ENCODE data around the gene KCND2.

The KCND2 gene

DNA sequence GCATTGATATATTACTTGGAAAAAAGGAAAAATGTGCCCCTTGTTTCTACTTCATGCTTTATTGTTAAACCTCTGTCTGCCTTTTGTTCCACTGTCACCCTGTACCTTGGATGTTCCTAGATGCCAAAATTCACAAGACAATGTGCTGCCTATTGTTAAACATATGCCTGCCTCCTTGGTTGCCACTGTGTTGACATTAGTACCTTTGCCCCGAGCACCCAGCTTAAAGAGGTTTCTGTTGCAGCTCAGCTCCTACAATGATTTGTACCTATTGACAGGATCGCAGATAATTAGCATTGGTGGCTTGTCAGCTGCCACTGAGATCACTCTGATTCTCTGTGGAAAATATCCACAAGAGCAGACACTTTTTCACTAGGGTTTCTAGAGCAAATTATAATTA is 188.0 kb downstream of the KCND2 start:
- no peak overlapping the region for H3K4me3 ChIP-seq (ENCODE audit: low read depth, low read length)
- TF ChIP-seq, protein P1, sequence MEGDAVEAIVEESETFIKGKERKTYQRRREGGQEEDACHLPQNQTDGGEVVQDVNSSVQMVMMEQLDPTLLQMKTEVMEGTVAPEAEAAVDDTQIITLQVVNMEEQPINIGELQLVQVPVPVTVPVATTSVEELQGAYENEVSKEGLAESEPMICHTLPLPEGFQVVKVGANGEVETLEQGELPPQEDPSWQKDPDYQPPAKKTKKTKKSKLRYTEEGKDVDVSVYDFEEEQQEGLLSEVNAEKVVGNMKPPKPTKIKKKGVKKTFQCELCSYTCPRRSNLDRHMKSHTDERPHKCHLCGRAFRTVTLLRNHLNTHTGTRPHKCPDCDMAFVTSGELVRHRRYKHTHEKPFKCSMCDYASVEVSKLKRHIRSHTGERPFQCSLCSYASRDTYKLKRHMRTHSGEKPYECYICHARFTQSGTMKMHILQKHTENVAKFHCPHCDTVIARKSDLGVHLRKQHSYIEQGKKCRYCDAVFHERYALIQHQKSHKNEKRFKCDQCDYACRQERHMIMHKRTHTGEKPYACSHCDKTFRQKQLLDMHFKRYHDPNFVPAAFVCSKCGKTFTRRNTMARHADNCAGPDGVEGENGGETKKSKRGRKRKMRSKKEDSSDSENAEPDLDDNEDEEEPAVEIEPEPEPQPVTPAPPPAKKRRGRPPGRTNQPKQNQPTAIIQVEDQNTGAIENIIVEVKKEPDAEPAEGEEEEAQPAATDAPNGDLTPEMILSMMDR (IDR thresholded peaks at IDR 0.05; ENCODE audit: low read depth, low read length) = no peak

DNA sequence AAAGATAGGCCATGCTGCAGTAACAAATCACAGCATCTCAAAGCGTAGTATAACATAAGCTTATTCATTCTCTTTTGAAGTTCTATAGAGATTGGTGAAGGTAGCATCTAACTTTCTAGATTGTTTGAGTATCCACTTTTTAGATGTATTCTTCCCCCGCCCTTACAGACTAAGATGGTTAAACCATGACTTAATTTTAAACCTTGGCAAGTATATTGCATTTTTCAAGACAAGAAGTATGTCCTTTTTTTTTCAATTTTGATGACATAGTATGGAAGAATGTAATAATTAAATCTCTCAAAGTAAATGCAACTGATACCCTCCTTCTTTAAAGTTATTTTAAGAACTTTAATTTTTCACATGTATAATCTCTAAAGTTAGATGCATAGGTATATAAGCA is 190.0 kb downstream of the KCND2 start:
- TF ChIP-seq, protein P1 (IDR thresholded peaks at IDR 0.05; ENCODE audit: low read depth, low read length) = no peak
- no peak overlapping the region for H3K4me3 ChIP-seq (ENCODE audit: low read depth, low read length)

DNA sequence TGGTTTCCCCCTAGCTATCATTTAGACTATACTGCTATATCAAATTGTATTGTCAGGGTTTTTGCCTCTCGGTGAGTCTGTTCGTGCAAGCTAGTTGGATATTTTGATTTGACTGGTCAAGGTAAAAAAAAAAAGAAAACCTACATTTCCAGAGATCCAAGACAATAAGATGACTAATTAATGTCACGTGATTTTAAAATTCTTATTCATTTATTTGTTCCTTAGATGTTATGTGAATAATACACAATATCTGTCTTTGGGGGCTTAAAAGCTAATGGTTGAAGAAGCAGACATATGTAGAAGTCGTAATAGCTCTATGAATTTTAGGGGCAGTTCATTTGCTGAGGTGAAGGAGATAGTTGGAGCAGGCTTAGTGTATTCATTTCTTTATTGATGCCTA is 191.1 kb downstream of the KCND2 start:
- TF ChIP-seq, protein P1 (IDR thresholded peaks at IDR 0.05; ENCODE audit: low read depth, low read length) = no peak
- H3K4me3 ChIP-seq (ENCODE audit: low read depth, low read length) = no peak overlapping the region

DNA sequence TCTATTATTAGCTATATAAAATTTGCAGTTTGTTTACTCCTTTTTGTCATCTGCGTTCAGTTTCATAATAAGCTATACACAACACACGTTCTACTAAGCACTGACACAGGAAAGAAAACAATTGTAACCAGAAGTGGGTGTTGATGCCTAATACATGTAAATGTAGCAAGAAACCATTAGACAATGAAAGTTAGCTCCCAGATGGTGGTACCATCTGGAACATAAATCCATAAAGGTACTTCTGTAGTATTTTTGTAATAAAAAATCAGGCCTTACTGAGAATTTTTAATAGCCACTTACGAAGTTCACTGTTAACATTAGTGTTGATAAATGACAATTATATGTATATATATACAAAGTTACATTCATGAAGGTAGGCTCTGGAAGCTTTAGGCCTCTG is 194.7 kb downstream of the KCND2 start:
- TF ChIP-seq, protein P1 (IDR thresholded peaks at IDR 0.05; ENCODE audit: low read depth, low read length) = no peak
- no peak overlapping the region for H3K4me3 ChIP-seq (ENCODE audit: low read depth, low read length)

DNA sequence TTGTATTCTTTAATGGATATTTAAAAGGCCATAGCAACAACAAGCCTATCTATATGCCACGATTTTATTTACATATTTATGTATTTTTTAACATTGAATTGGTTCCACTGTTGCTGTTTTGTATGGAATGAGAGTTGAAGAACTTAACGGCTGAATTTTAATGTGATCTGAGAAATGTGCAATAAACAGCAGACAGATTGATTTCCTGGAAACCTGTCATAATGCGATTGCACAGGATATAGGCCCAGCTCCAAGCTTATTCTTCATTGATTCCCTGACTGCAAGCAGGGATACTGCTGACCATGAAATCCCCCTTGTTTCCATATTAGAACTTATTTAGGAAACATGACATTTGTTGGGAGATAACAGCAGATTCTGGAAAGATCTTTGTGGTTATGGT is 195.6 kb downstream of the KCND2 start:
- H3K4me3 ChIP-seq (ENCODE audit: low read depth, low read length) = no peak overlapping the region
- TF ChIP-seq, protein P1 (IDR thresholded peaks at IDR 0.05; ENCODE audit: low read depth, low read length) = no peak

DNA sequence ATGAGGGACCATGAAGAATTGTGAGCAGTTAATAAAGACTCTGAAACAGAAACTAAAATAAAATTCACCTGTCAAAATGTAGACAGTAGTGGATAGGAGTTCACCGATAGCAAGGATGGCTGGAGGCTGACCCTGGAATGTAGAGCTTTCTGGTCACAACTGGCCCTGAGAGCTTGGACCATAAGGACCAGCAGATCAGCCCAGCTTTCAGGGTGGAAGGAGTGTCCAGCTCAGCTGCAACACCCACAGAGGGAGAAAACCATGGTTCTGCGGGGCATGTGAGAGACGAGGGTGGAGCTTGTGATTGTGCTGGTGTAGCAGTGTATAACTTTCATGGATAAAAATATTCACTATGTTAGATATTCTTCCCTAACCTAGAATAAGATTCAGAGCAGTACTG is 199.9 kb downstream of the KCND2 start:
- TF ChIP-seq, protein P1 (IDR thresholded peaks at IDR 0.05; ENCODE audit: low read depth, low read length) = no peak
- no peak overlapping the region for H3K4me3 ChIP-seq (ENCODE audit: low read depth, low read length)

DNA sequence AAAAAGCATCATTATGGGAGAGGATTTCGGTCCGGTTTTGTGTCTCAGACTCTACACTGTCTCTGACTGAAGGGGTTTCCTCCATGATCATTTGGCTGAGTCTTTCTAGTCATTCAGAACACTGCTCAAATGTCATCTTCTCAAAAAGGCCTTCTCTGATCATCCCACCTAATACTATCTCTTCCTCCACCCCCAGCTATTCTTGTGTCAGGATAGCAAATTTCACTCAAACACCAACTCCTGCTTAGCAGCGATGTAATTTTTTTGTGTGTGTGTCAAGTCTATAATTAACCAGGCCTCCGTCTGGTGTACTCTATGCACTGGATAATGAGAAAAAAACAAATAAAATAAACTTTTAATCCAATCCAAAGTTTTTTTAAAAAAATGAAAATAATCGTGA is 200.4 kb downstream of the KCND2 start:
- no peak overlapping the region for H3K4me3 ChIP-seq (ENCODE audit: low read depth, low read length)
- TF ChIP-seq, protein P1 (IDR thresholded peaks at IDR 0.05; ENCODE audit: low read depth, low read length) = no peak
